Calu3 (cell line): ENCODE data around the gene TBPL2. TPM values are rescaled to one million over a fixed set of nuclear protein-coding genes. Genes with fewer than 3 reads are reported as not detected.

Source experiments
- BruUV-seq: library from RNA; stranded (reverse); fragments of 400-500 nt; replicated peaks from 2 replicates; lab custom pipeline; 2021; lab: Mats Ljungman, UMichigan
- CTCF ChIA-PET: fragments of 300-600 bp; sonication (Branson Sonifier 250); formaldehyde crosslinking; loops from one replicate; lab custom pipeline; 2022; ENCODE audit warnings: antibody characterized with exemption; lab: Charles Lee
- DNase-seq: peaks from one replicate; pipeline ENCODE4 v3.0.0; 2022
- H3K27ac Mint-ChIP-seq: one replicate; pipeline ENCODE4 v1.8.0; 2022; ENCODE audit warnings: mixed read lengths; ENCODE audit not compliant: unreplicated experiment
- H3K27me3 Mint-ChIP-seq: one replicate; pipeline ENCODE4 v1.8.0; 2022; ENCODE audit warnings: mixed read lengths; ENCODE audit not compliant: unreplicated experiment
- H3K36me3 Mint-ChIP-seq: one replicate; pipeline ENCODE4 v1.8.0; 2022; ENCODE audit warnings: mild to moderate bottlenecking, moderate library complexity, mixed read lengths; ENCODE audit not compliant: insufficient read depth, unreplicated experiment
- H3K4me1 Mint-ChIP-seq: one replicate; pipeline ENCODE4 v1.8.0; 2022; ENCODE audit warnings: mild to moderate bottlenecking, low read depth, mixed read lengths; ENCODE audit not compliant: unreplicated experiment
- H3K4me3 Mint-ChIP-seq: one replicate; pipeline ENCODE4 v1.8.0; 2022; ENCODE audit warnings: mild to moderate bottlenecking, low read depth, moderate library complexity, mixed read lengths; ENCODE audit not compliant: unreplicated experiment
- H3K9me3 Mint-ChIP-seq: one replicate; pipeline ENCODE4 v1.8.0; 2022; ENCODE audit warnings: low read depth, mixed read lengths; ENCODE audit not compliant: unreplicated experiment
- CTCF ChIP-seq: fragments of 200-600 bp; IDR thresholded peaks from one replicate; pipeline ENCODE4 v1.8.0; 2022; ENCODE audit warnings: antibody characterized with exemption; ENCODE audit not compliant: unreplicated experiment
- intact Hi-C: fragments of 100-400 bp; cut with micrococcal nuclease; formaldehyde crosslinking; loops from one replicate; pipeline ENCODE4 v1.10.0; 2022; ENCODE audit not compliant: unreplicated experiment
- total RNA-seq: library from RNA; stranded (reverse); gene quantifications from 2 replicates; pipeline ENCODE4 v1.2.3, GENCODE V29; 2022

TBPL2 gene
- total RNA-seq, 1 experiment from 2014 or later, result not detected

- H3K4me1 Mint-ChIP-seq, result peaks cover 13% of the 10 kb centered on the region
- peak; percentile 25 for TF ChIP-seq CTCF
- H3K36me3 Mint-ChIP-seq, result no peaks in the 10 kb centered on the region
- intact Hi-C loops, result loop anchor here (1.0 to 10.0 kb wide), 3 partner anchors 185 to 225 kb away; no protein-coding TSS in a partner anchor
- BruUV-seq, result no TSS peak
- H3K4me3 Mint-ChIP-seq, result no peak overlapping the region
- peak; percentile 62 for DNase-seq
- CTCF ChIA-PET, result interaction anchor here (0.6 kb wide), 1 partner anchor 35 kb away, joined by 4 read pairs; no protein-coding TSS in a partner anchor
- no peaks in the 10 kb centered on the region for H3K9me3 Mint-ChIP-seq
- H3K27ac Mint-ChIP-seq, result no peak overlapping the region
- no peaks in the 10 kb centered on the region for H3K27me3 Mint-ChIP-seq
Observed at GRCh38 chr14:55430024-55430690, 10.3 kb downstream of the TBPL2 start.

GRCh38 chr14:55427439-55427838 lies 13.0 kb downstream of the TBPL2 start:
- no peaks in the 10 kb centered on the region for H3K27me3 Mint-ChIP-seq
- intact Hi-C loops, result no loop called here
- no peak overlapping the region for H3K4me3 Mint-ChIP-seq
- CTCF ChIA-PET, result interaction anchor here (0.6 to 0.7 kb wide), 5 partner anchors 146 to 417 kb away, joined by 3 to 5 read pairs (median 4); no protein-coding TSS in a partner anchor
- peaks cover 13% of the 10 kb centered on the region for H3K4me1 Mint-ChIP-seq
- no peaks in the 10 kb centered on the region for H3K36me3 Mint-ChIP-seq
- H3K9me3 Mint-ChIP-seq, result no peaks in the 10 kb centered on the region
- no peak for TF ChIP-seq CTCF
- H3K27ac Mint-ChIP-seq, result no peak overlapping the region
- DNase-seq, result peak; percentile 43
- BruUV-seq, result no TSS peak

- Mint-ChIP-seq H3K27me3 (no peaks in the 10 kb centered on the region), H3K4me3 (no peak overlapping the region), H3K4me1 (peaks cover 13% of the 10 kb centered on the region), H3K27ac (no peak overlapping the region), H3K9me3 (no peaks in the 10 kb centered on the region), H3K36me3 (no peaks in the 10 kb centered on the region)
- CTCF ChIA-PET, result interaction anchor here (0.6 kb wide), 1 partner anchor 225 kb away, joined by 5 read pairs; no protein-coding TSS in a partner anchor
- no peak for TF ChIP-seq CTCF
- no TSS peak for BruUV-seq
- no peak for DNase-seq
- intact Hi-C loops, result no loop called here
Observed at GRCh38 chr14:55426891-55427290, 13.5 kb downstream of the TBPL2 start.

GRCh38 chr14:55425091-55425490 lies 15.3 kb downstream of the TBPL2 start:
- H3K27ac Mint-ChIP-seq, result no peak overlapping the region
- CTCF ChIA-PET, result no interaction called here
- BruUV-seq, result no TSS peak
- no peak for DNase-seq
- no peaks in the 10 kb centered on the region for H3K36me3 Mint-ChIP-seq
- H3K4me1 Mint-ChIP-seq, result peaks cover 13% of the 10 kb centered on the region
- intact Hi-C loops, result no loop called here
- H3K4me3 Mint-ChIP-seq, result no peak overlapping the region
- H3K27me3 Mint-ChIP-seq, result no peaks in the 10 kb centered on the region
- H3K9me3 Mint-ChIP-seq, result no peaks in the 10 kb centered on the region
- TF ChIP-seq CTCF, result no peak
